GM19324 (cell line): ENCODE results near the gene NAPB.

Source experiments
- ATAC-seq: cut with Tn5 transposase; IDR thresholded peaks from one replicate; pipeline ENCODE4 v1.9.1; 2021; ENCODE audit warnings: mild to moderate bottlenecking, moderate library complexity; ENCODE audit not compliant: unreplicated experiment, low FRiP score

The NAPB gene

GRCh38 chr20:23438661-23439060 lies 17.4 kb upstream of the NAPB start:
- ATAC-seq: no peak

GRCh38 chr20:23437126-23437899 lies 16.0 kb upstream of the NAPB start:
- no peak for ATAC-seq

- no peak for ATAC-seq
Measured at GRCh38 chr20:23436681-23437080, 15.4 kb upstream of the NAPB start.

- ATAC-seq: no peak
Measured at GRCh38 chr20:23435626-23436539, 14.6 kb upstream of the NAPB start.

- ATAC-seq: no peak
Measured at GRCh38 chr20:23434521-23435313, 13.4 kb upstream of the NAPB start.

GRCh38 chr20:23433628-23434027 lies 12.3 kb upstream of the NAPB start:
- no peak for ATAC-seq

GRCh38 chr20:23425129-23425528 lies 3.8 kb upstream of the NAPB start:
- no peak for ATAC-seq

GRCh38 chr20:23419995-23420901 lies 1.0 kb downstream of the NAPB start:
- ATAC-seq: peak; percentile 34

GRCh38 chr20:23419657-23419994 lies 1.7 kb downstream of the NAPB start:
- ATAC-seq: no peak

GRCh38 chr20:23417861-23418260 lies 3.4 kb downstream of the NAPB start:
- ATAC-seq: no peak

GRCh38 chr20:23415959-23416583 lies 5.2 kb downstream of the NAPB start:
- ATAC-seq: no peak

- no peak for ATAC-seq
Measured at GRCh38 chr20:23415555-23415954, 5.7 kb downstream of the NAPB start.

GRCh38 chr20:23414526-23415188 lies 6.6 kb downstream of the NAPB start:
- no peak for ATAC-seq

GRCh38 chr20:23413862-23414422 lies 7.3 kb downstream of the NAPB start:
- no peak for ATAC-seq

GRCh38 chr20:23412026-23412425 lies 9.3 kb downstream of the NAPB start:
- no peak for ATAC-seq

GRCh38 chr20:23410916-23411695 lies 10.2 kb downstream of the NAPB start:
- ATAC-seq: no peak

GRCh38 chr20:23409800-23410199 lies 11.5 kb downstream of the NAPB start:
- ATAC-seq: no peak

- ATAC-seq: no peak
Measured at GRCh38 chr20:23408957-23409356, 12.3 kb downstream of the NAPB start.
